ENCODE measurements around the gene C3orf52. TPM values are rescaled to one million over a fixed set of nuclear protein-coding genes. Genes with fewer than 3 reads are reported as not detected.
"Not testable (repeated sequence)": the region's sequence is repeated elsewhere in the genome, so short reads cannot be mapped to it uniquely, and the experiment has no call there.

The C3orf52 gene
- total RNA-seq, 6 donors from 2014 or later, result 17.1 to 74.6 (median 28.4) TPM

- Histone ChIP-seq H3K4me3 (no peak overlapping the region), H3K36me3 (no peaks in the 10 kb centered on the region), H3K27me3 (no peaks in the 10 kb centered on the region), H3K4me1 (no peaks in the 10 kb centered on the region), H3K9me3 (no peaks in the 10 kb centered on the region), H3K27ac (no peak overlapping the region)
- 64 to 70% methylated on average over 6 of the region's 6 CpGs for WGBS, 2 donors
- no peak for TF ChIP-seq POLR2AphosphoS5 (IDR thresholded peaks at IDR 0.05)
- TF ChIP-seq CTCF (IDR thresholded peaks at IDR 0.05), result no peak
- no peak for TF ChIP-seq POLR2A (IDR thresholded peaks at IDR 0.05)
- TF ChIP-seq EP300 (IDR thresholded peaks at IDR 0.05), result no peak
- ATAC-seq (ENCODE audit: low FRiP score in 2 of 2) (no peak), DNase-seq (no peak)
These were observed 29.7 kb upstream of the C3orf52 start for GRCh38 chr3:112056451-112056929.

- no peak for ATAC-seq (ENCODE audit: low FRiP score in 2 of 2)
- no peak for DNase-seq
- WGBS, 2 donors, result 100% methylated on average over 1 of the region's 1 CpG
These were observed 26.7 kb upstream of the C3orf52 start for GRCh38 chr3:112059497-112059896.

GRCh38 chr3:112061152-112061551 lies 25.0 kb upstream of the C3orf52 start:
- Histone ChIP-seq H3K36me3 (no peaks in the 10 kb centered on the region), H3K9me3 (no peaks in the 10 kb centered on the region), H3K4me3 (no peak overlapping the region), H3K4me1 (no peaks in the 10 kb centered on the region), H3K27me3 (no peaks in the 10 kb centered on the region), H3K27ac (no peak overlapping the region)
- no peak for TF ChIP-seq EP300 (IDR thresholded peaks at IDR 0.05)
- no peak for TF ChIP-seq CTCF (IDR thresholded peaks at IDR 0.05)
- 47 to 57% methylated on average over 3 of the region's 3 CpGs for WGBS, 2 donors
- ATAC-seq (ENCODE audit: low FRiP score in 2 of 2), result no peak
- no peak for DNase-seq

More at GRCh38 chr3:112059497-112059896, 26.7 kb upstream of the C3orf52 start:
- Histone ChIP-seq H3K4me1 (no peaks in the 10 kb centered on the region), H3K4me3 (no peak overlapping the region), H3K9me3 (no peaks in the 10 kb centered on the region), H3K36me3 (no peaks in the 10 kb centered on the region), H3K27ac (no peak overlapping the region), H3K27me3 (no peaks in the 10 kb centered on the region)
- TF ChIP-seq POLR2AphosphoS5 (IDR thresholded peaks at IDR 0.05) (no peak), CTCF (IDR thresholded peaks at IDR 0.05) (no peak), EP300 (IDR thresholded peaks at IDR 0.05) (no peak), POLR2A (IDR thresholded peaks at IDR 0.05) (no peak)

- not testable (repeated sequence) for H3K27me3 ChIP-seq; H3K36me3 ChIP-seq; H3K4me1 ChIP-seq; H3K27ac ChIP-seq; ATAC-seq (ENCODE audit: low FRiP score in 2 of 2); H3K4me3 ChIP-seq; H3K9me3 ChIP-seq
- WGBS, 2 donors, result 64 to 75% methylated on average over 8 of the region's 8 CpGs
- DNase-seq, result peak in 1 of 2 donors; percentile 26
These were observed 13.7 kb upstream of the C3orf52 start for GRCh38 chr3:112072387-112073060.

- Histone ChIP-seq H3K27ac (peak overlapping the region in 1 of 4 donors; percentile 15), H3K36me3 (no peaks in the 10 kb centered on the region), H3K9me3 (no peaks in the 10 kb centered on the region), H3K4me1 (peaks cover 0 to 7% (median 0%) of the 10 kb centered on the region in 4 donors), H3K4me3 (no peak overlapping the region), H3K27me3 (no peaks in the 10 kb centered on the region)
- 83 to 91% methylated on average over 2 of the region's 2 CpGs for WGBS, 2 donors
- no peak for TF ChIP-seq POLR2AphosphoS5 (IDR thresholded peaks at IDR 0.05)
- no peak for TF ChIP-seq EP300 (IDR thresholded peaks at IDR 0.05)
- no peak for TF ChIP-seq CTCF (IDR thresholded peaks at IDR 0.05)
- TF ChIP-seq POLR2A (IDR thresholded peaks at IDR 0.05), result no peak
- ATAC-seq (ENCODE audit: low FRiP score in 2 of 2) (no peak), DNase-seq (no peak)
These were observed 12.2 kb upstream of the C3orf52 start for GRCh38 chr3:112074006-112074405.

Measured in upper lobe of left lung (tissue), 6 donors.